Measurements from ENCODE around the gene PGC. TPM values are rescaled to one million over a fixed set of nuclear protein-coding genes. Genes with fewer than 3 reads are reported as not detected.

The PGC gene
- total RNA-seq, 4 donors from 2014 or later: 0.42 TPM; not detected in 3

DNA sequence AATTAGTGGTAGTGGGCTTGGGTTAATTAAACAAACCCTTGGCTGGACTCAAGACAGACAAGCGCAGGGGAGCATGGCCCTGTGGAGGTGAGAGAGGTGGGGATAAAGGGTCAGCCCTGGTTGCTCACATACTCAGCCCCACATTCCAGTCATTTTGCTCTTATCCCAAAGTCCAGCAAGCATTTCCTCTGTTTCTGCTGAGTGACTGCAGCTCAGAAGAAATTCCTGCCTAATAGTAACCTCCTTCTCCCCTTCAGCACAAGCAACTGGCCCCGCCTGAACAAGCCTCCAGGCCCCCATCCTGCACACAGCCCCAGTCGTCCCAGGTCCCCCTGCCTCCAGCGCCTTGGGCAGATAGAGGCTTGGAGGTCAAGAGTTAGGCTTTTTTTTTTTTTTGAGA lies 8.2 kb downstream of the PGC start:
- intact Hi-C loops (cut with DNase I; ENCODE audit: low total_unique reads): no loop called here
- DNase-seq (ENCODE audit: low spot score in 2 of 2): no peak
- 86 to 94% methylated on average over 4 of the region's 4 CpGs for WGBS, 2 donors
- H3K4me3 ChIP-seq (ENCODE audit: low read depth, poor library complexity, severe bottlenecking): no peak overlapping the region
- TF ChIP-seq POLR2A (IDR thresholded peaks at IDR 0.05): no peak
- TF ChIP-seq, protein P1, sequence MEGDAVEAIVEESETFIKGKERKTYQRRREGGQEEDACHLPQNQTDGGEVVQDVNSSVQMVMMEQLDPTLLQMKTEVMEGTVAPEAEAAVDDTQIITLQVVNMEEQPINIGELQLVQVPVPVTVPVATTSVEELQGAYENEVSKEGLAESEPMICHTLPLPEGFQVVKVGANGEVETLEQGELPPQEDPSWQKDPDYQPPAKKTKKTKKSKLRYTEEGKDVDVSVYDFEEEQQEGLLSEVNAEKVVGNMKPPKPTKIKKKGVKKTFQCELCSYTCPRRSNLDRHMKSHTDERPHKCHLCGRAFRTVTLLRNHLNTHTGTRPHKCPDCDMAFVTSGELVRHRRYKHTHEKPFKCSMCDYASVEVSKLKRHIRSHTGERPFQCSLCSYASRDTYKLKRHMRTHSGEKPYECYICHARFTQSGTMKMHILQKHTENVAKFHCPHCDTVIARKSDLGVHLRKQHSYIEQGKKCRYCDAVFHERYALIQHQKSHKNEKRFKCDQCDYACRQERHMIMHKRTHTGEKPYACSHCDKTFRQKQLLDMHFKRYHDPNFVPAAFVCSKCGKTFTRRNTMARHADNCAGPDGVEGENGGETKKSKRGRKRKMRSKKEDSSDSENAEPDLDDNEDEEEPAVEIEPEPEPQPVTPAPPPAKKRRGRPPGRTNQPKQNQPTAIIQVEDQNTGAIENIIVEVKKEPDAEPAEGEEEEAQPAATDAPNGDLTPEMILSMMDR (IDR thresholded peaks at IDR 0.05): no peak

GRCh38 chr6:41737591-41738130 lies 9.5 kb downstream of the PGC start:
- DNase-seq (ENCODE audit: low spot score in 2 of 2): no peak
- 87 to 91% methylated on average over 6 of the region's 6 CpGs for WGBS, 2 donors

GRCh38 chr6:41736800-41737555 lies 10.2 kb downstream of the PGC start:
- TF ChIP-seq POLR2A (IDR thresholded peaks at IDR 0.05): no peak
- 90 to 92% methylated on average over 13 of the region's 13 CpGs for WGBS, 2 donors
- intact Hi-C loops (cut with DNase I; ENCODE audit: low total_unique reads): no loop called here
- no peak overlapping the region for H3K4me3 ChIP-seq (ENCODE audit: low read depth, poor library complexity, severe bottlenecking)
- no peak for DNase-seq (ENCODE audit: low spot score in 2 of 2)

More at GRCh38 chr6:41737591-41738130, 9.5 kb downstream of the PGC start:
- intact Hi-C loops (cut with DNase I; ENCODE audit: low total_unique reads): no loop called here
- TF ChIP-seq, protein P1 (IDR thresholded peaks at IDR 0.05): no peak
- TF ChIP-seq POLR2A (IDR thresholded peaks at IDR 0.05): no peak
- H3K4me3 ChIP-seq (ENCODE audit: low read depth, poor library complexity, severe bottlenecking): no peak overlapping the region

DNA sequence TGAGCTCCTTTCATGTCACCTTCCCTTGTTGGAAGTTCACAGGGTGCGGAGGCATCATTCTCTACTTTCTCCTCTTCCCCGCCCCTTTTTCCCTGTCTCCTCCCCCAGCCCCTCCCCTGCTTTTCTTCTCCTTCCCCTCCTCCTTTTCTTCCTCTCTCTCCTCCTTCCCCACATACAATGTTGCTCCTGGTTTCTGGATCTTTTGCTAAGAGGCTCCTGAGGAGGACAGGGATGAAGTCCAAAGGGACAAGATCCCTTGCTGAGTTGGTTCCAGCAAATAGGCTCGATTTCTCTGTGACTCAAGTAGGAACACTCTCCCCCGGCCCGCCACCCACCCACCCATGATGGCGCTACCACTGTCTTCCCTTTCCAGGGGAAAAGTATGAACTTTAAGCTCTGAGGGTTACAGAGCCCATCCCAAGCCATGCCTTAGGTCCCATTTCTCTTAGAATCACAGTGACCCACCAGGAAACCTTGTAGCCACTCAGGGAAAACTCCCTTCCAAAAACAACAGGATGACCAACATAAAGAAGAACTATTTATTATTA lies 10.9 kb downstream of the PGC start:
- intact Hi-C loops (cut with DNase I; ENCODE audit: low total_unique reads): no loop called here
- DNase-seq (ENCODE audit: low spot score in 2 of 2): no peak
- no peak overlapping the region for H3K4me3 ChIP-seq (ENCODE audit: low read depth, poor library complexity, severe bottlenecking)
- 66 to 74% methylated on average over 6 of the region's 6 CpGs for WGBS, 2 donors
- TF ChIP-seq, protein P1 (IDR thresholded peaks at IDR 0.05): no peak
- no peak for TF ChIP-seq POLR2A (IDR thresholded peaks at IDR 0.05)

DNA sequence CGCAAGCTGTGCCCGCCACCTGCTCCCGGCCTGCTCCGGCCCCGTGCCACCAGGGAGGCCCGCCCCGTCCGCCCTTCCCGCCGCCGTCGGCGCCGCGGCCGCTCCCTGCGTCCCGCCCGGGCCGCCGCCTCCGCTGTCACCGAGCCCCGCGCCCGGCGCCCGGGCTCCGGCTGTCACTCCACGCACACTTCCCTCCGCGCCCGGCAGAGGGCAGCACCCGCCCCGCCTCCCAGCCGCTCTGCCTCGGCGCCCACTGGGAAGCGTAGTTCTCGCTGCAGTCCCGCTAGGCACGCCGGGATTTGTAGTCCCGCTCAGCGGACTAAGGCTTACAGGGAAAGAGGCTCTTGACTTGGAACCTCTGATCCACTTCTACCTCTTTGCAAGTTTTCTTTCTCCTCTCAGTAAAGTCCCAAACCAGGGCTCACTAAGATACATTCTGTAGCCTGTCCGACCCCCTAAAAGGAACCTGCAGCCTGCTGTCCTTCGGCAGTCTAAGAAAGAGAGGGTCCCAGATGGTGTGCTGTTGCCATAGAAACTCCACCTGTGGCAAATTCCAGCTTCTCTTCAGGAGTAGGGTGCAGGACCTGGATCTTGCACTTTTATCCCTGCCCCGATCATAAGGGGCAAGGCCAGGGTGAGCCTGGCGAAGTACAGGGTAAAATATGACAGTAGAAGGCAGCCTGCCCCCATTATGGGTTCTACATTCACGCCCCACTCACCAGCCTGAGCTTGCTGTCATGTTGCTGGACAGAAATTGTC lies 11.6 kb downstream of the PGC start, which contains the start of gene TFEB:
Gene TFEB (minus strand): TSS at position 182 of the 759 bp plus-strand sequence. CDS start 44,395 bp downstream, outside the sequence.
- intact Hi-C loops (cut with DNase I; ENCODE audit: low total_unique reads): no loop called here
- peak; percentile 93 to 99 for DNase-seq (ENCODE audit: low spot score in 2 of 2)
- no peak for TF ChIP-seq POLR2A (IDR thresholded peaks at IDR 0.05)
- TF ChIP-seq, protein P1 (IDR thresholded peaks at IDR 0.05): no peak
- 7 to 10% methylated on average over 35 to 50 of the region's 50 CpGs for WGBS, 2 donors
- peak within 1 kb of the TSS; percentile 58 for H3K4me3 ChIP-seq (ENCODE audit: low read depth, poor library complexity, severe bottlenecking)
